Spleen (tissue), 7 donors: ENCODE measurements around the gene RFFL.

Experiments
- CTCF ChIP-seq, 11 experiments: fragments of 200-600 bp in 7 of 11; fragments of 450-650 bp in 4 of 11; sonication (generic) in 4 of 11; IDR thresholded peaks in 8 of 11; conservative IDR thresholded peaks in 3 of 11; 1 replicate in 7 of 11; 2 replicates in 4 of 11; pipeline versions ENCODE4 v1.4.0 to v1.8.0; 2016 to 2021; ENCODE audit warnings: antibody characterized with exemption in 11 of 11, inconsistent platforms in 4 of 11, mild to moderate bottlenecking in 1 of 11
- POLR2A ChIP-seq, 3 donors: fragments of 450-650 bp; IDR thresholded peaks; one replicate each; pipeline ENCODE4 v1.5.1; 2017; ENCODE audit warnings: antibody characterized with exemption in 3 of 3, mild to moderate bottlenecking in 1 of 3
- POLR2AphosphoS5 ChIP-seq, 3 donors: sonication (generic); formaldehyde crosslinking; IDR thresholded peaks; one replicate each; pipeline ENCODE4 v1.5.1; 2017; ENCODE audit warnings: antibody characterized with exemption in 3 of 3
- donor health status: DM: no; HTN: no; CAD: no; lungs with moderate emphysema.
- donor health status: DM: no; HTN: no; CAD: no.
- donor health status: DM: no; HTN: no; CAD: no.

DNA sequence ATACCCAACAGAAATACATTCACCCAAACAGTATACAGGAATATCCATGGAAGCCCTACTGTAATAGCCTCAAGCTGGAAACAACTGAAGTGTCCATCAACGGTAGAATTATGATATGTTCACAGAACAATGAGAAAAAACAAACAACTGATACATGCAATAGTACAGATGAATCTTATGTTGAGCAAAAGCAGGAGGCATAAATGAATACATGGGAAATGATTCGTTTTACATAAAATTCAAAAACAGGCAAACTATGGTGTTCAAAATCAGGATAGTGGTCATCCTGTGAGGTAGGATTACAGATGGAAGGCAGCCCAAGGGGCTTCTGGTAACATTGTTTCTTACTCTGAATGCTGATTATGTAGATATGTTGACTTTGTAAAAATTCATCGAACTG lies 25.1 kb downstream of the RFFL start:
- TF ChIP-seq POLR2A (IDR thresholded peaks at IDR 0.05) = no peak
- no peak for TF ChIP-seq CTCF (IDR thresholded peaks at IDR 0.05 in 8 of 11, conservative IDR thresholded peaks at IDR 0.05 in 3 of 11)
- TF ChIP-seq POLR2AphosphoS5 (IDR thresholded peaks at IDR 0.05) = no peak
